GM12878 (cell line): ENCODE measurements around the gene MYRFL. TPM values are rescaled to one million over a fixed set of nuclear protein-coding genes. Genes with fewer than 3 reads are reported as not detected.

Experiments
- ATAC-seq: fragments of 200-7000 bp; cut with Tn5 transposase; 3 replicates; pipeline ENCODE4 v1.9.1; 2020; ENCODE audit warnings: mild to moderate bottlenecking, moderate library complexity
- BruUV-seq: library from RNA; stranded (reverse); fragments of 400-500 nt; replicated peaks from 2 replicates; lab custom pipeline; 2021; lab: Mats Ljungman, UMichigan
- CTCF ChIA-PET: fragments of 300-600 bp; sonication (Branson Sonifier 250); formaldehyde crosslinking; extraction: SDS; loops from one replicate; lab custom pipeline; 2021; ENCODE audit warnings: inconsistent platforms; lab: Yijun Ruan, JAX
- POLR2A ChIA-PET: fragments of 350-600 bp; formaldehyde crosslinking; extraction: SDS; loops from one replicate; lab custom pipeline; 2021; ENCODE audit warnings: inconsistent platforms; lab: Charles Lee
- RAD21 ChIA-PET: fragments of 300-600 bp; sonication (Branson Sonifier 250); formaldehyde crosslinking; loops from one replicate; lab custom pipeline; 2023; ENCODE audit warnings: antibody characterized with exemption; ENCODE audit not compliant: unreplicated experiment; lab: Charles Lee
- SMC1A ChIA-PET: fragments of 300-600 bp; sonication (Branson Sonifier 250); formaldehyde crosslinking; loops from one replicate; lab custom pipeline; 2023; ENCODE audit not compliant: unreplicated experiment, uncharacterized antibody; lab: Charles Lee
- DNase-seq: peaks from one replicate; pipeline ENCODE4 v3.0.0-alpha.2; 2011; ENCODE audit warnings: low read depth, low spot score
- FAIRE-seq: peaks from 3 replicates; lab custom pipeline; 2011; peaks lifted over from hg19 to GRCh38; lab: Jason Lieb, UNC
- H2AFZ ChIP-seq: 2 replicates; pipeline ENCODE4 v1.6.0; 2011; ENCODE audit warnings: low read depth, low read length, control low read depth; ENCODE audit not compliant: control insufficient read depth
- H3K27ac ChIP-seq: 2 replicates; pipeline ENCODE4 v1.5.1; 2011; ENCODE audit warnings: control low read depth; ENCODE audit not compliant: control insufficient read depth, insufficient read depth
- H3K27me3 ChIP-seq, 2 experiments: replicated peaks in 1 of 2; 2 replicates each; pipeline versions ENCODE4 v1.6.0 to v1.6.1; 2011; ENCODE audit warnings: low read length in 1 of 2; ENCODE audit not compliant: control insufficient read depth in 2 of 2, insufficient read depth in 2 of 2
- H3K36me3 ChIP-seq, 2 experiments: 2 replicates each; pipeline ENCODE4 v1.5.1; 2011; ENCODE audit warnings: low read length in 1 of 2; ENCODE audit not compliant: control insufficient read depth in 2 of 2, insufficient read depth in 2 of 2
- H3K4me1 ChIP-seq: 2 replicates; pipeline ENCODE4 v1.6.1; 2011; ENCODE audit warnings: mild to moderate bottlenecking, low read length, moderate library complexity, mixed read lengths; ENCODE audit not compliant: control insufficient read depth, insufficient read depth
- H3K4me2 ChIP-seq: 2 replicates; pipeline ENCODE4 v1.6.0; 2011; ENCODE audit warnings: control low read depth; ENCODE audit not compliant: control insufficient read depth, insufficient read depth
- H3K4me3 ChIP-seq: fragments of 200-600 bp; sonication (generic); 2 replicates; pipeline ENCODE4 v1.5.1; 2016
- H3K79me2 ChIP-seq: 2 replicates; pipeline ENCODE4 v1.6.0; 2011; ENCODE audit warnings: low read length; ENCODE audit not compliant: control insufficient read depth, insufficient read depth
- H3K9ac ChIP-seq: 2 replicates; pipeline ENCODE4 v1.8.0; 2011; ENCODE audit warnings: low read length, control low read depth, mixed read lengths; ENCODE audit not compliant: control insufficient read depth, insufficient read depth
- H3K9me3 ChIP-seq: replicated peaks from 3 replicates; pipeline ENCODE4 v1.5.1; 2011; ENCODE audit warnings: mild to moderate bottlenecking, low read length; ENCODE audit not compliant: control insufficient read depth, insufficient read depth
- H4K20me1 ChIP-seq: 2 replicates; pipeline ENCODE4 v1.6.0; 2011; ENCODE audit not compliant: control insufficient read depth, insufficient read depth
- ATF7 ChIP-seq: fragments of 450-650 bp; IDR thresholded peaks from 2 replicates; pipeline ENCODE4 v1.6.1; 2016; ENCODE audit warnings: low read depth, mild to moderate bottlenecking
- CBFB ChIP-seq: IDR thresholded peaks from 2 replicates; pipeline ENCODE4 v1.6.1; 2016; ENCODE audit warnings: antibody characterized with exemption, low read depth
- CREM ChIP-seq: IDR thresholded peaks from 2 replicates; pipeline ENCODE4 v1.6.1; 2014; ENCODE audit warnings: antibody characterized with exemption, low read depth
- E4F1 ChIP-seq: fragments of 450-650 bp; IDR thresholded peaks from 2 replicates; pipeline ENCODE4 v1.6.1; 2018; ENCODE audit warnings: borderline replicate concordance, mild to moderate bottlenecking; ENCODE audit not compliant: partially characterized antibody
- EP300 ChIP-seq, 2 experiments: fragments of 150-350 bp in 1 of 2; IDR thresholded peaks; 2 replicates each; pipeline ENCODE4 v1.6.1; 2011 to 2012; ENCODE audit warnings: low read depth in 2 of 2, low read length in 2 of 2, borderline replicate concordance in 1 of 2, improper control_type of control experiment in 1 of 2, inconsistent platforms in 1 of 2; ENCODE audit not compliant: control insufficient read depth in 1 of 2
- FOXK2 ChIP-seq: fragments of 450-650 bp; IDR thresholded peaks from 2 replicates; pipeline ENCODE4 v1.6.1; 2017; ENCODE audit warnings: mild to moderate bottlenecking, moderate library complexity
- FOXM1 ChIP-seq: IDR thresholded peaks from 2 replicates; pipeline ENCODE4 v1.6.1; 2012; ENCODE audit warnings: low read depth, mild to moderate bottlenecking, inconsistent platforms, low read length, moderate library complexity
- NR2C1 ChIP-seq: fragments of 450-650 bp; IDR thresholded peaks from 2 replicates; pipeline ENCODE4 v1.6.1; 2017; ENCODE audit warnings: antibody characterized with exemption, mild to moderate bottlenecking, moderate library complexity
- PRDM15 ChIP-seq: fragments of 450-650 bp; formaldehyde crosslinking; IDR thresholded peaks from 2 replicates; pipeline ENCODE4 v1.4.0; 2020; ENCODE audit warnings: mild to moderate bottlenecking, moderate library complexity
- REST ChIP-seq: IDR thresholded peaks from 2 replicates; pipeline ENCODE4 v1.6.1; 2012; ENCODE audit warnings: mild to moderate bottlenecking, low read depth, low read length
- SMARCA5 ChIP-seq: fragments of 450-650 bp; IDR thresholded peaks from 2 replicates; pipeline ENCODE4 v1.6.1; 2017; ENCODE audit warnings: mild to moderate bottlenecking
- WGBS: methylation state at CpG from one replicate; pipeline ENCODE4 v1.1.6; 2016; ENCODE audit warnings: low lambda C conversion rate; ENCODE audit not compliant: insufficient replicate concordance, insufficient coverage; ENCODE audit errors: missing lambda C conversion rate; 5-methylcytosine and 5-hydroxymethylcytosine counted together
- in situ Hi-C: fragments of 300-500 bp; cut with MboI; formaldehyde crosslinking; loops from 9 replicates; pipeline ENCODE4 v1.14.3; 2018; ENCODE audit warnings: mixed read lengths
- intact Hi-C: fragments of 100-400 bp; cut with micrococcal nuclease; formaldehyde crosslinking; loops from one replicate; pipeline ENCODE4 v1.14.2; 2022; ENCODE audit not compliant: unreplicated experiment
- polyA plus RNA-seq, 11 experiments: library from polyadenylated mRNA; depleted of rRNA in 4 of 11; unstranded in 6 of 11; stranded (reverse) in 5 of 11; fragments of >200 nt; fragmentation: Nextera tagmentation in 4 of 11; fragmentation: Illumina TruSeq in 1 of 11; extraction: Ambion mirVana in 4 of 11; extraction: Trizol in 1 of 11; gene quantifications; 1 replicate in 1 of 11; 2 replicates in 10 of 11; pipeline versions ENCODE4 v1.2.1 to v1.2.3, GENCODE V29; 2011 to 2016; ENCODE audit warnings: inconsistent platforms in 2 of 11, missing spikeins in 2 of 11, low read depth in 1 of 11
- total RNA-seq, 4 experiments: library from RNA; depleted of rRNA in 3 of 4; stranded (reverse); fragments of >200 nt in 3 of 4; fragmentation: Illumina TruSeq in 1 of 4; extraction: Trizol in 1 of 4; gene quantifications; 2 replicates each; pipeline versions ENCODE4 v1.2.1 to v1.2.3, GENCODE V29; 2013 to 2021

Gene MYRFL
- total and polyA plus RNA-seq, 10 of the 15 experiments (the other 5 are each of a cell fraction or from before 2014, with no cell fraction given), result 0.24 to 1.8 (median 0.64) TPM

GRCh38 chr12:69894800-69895383 lies 69.9 kb downstream of the MYRFL start (continued):
- TF ChIP-seq CBFB (no peak), SMARCA5 (no peak), NR2C1 (no peak)

GRCh38 chr12:69896653-69897381 lies 71.8 kb downstream of the MYRFL start:
- POLR2A ChIA-PET, result no interaction called here
- Histone ChIP-seq H3K9ac (no peak overlapping the region), H2AFZ (no peak overlapping the region), H3K4me2 (no peak overlapping the region), H3K27me3 (no peaks in the 10 kb centered on the region), H3K79me2 (no peaks in the 10 kb centered on the region), H3K4me1 (no peaks in the 10 kb centered on the region), H4K20me1 (no peaks in the 10 kb centered on the region), H3K4me3 (no peak overlapping the region), H3K9me3 (no peaks in the 10 kb centered on the region), H3K36me3 (no peaks in the 10 kb centered on the region), H3K27ac (no peak overlapping the region)
- WGBS, result 71% methylated on average over 4 of the region's 4 CpGs
- FAIRE-seq (no peak), ATAC-seq (no peak), DNase-seq (no peak)
- in situ Hi-C loops, result loop anchor here (5.0 kb wide), 1 partner anchor 680 kb away; no protein-coding TSS in a partner anchor
- SMC1A ChIA-PET, result interaction anchor here (0.5 to 1.8 kb wide), 3 partner anchors 11 to 18 kb away, joined by 3 to 7 read pairs (median 3); no protein-coding TSS in a partner anchor
- intact Hi-C loops, result no loop called here
- CTCF ChIA-PET, result interaction anchor here (0.9 to 2.3 kb wide), 3 partner anchors 10 to 680 kb away, joined by 3 to 11 read pairs (median 3); no protein-coding TSS in a partner anchor
- RAD21 ChIA-PET, result no interaction called here
- BruUV-seq, result no TSS peak
- no peak for TF ChIP-seq PRDM15
- no peak for TF ChIP-seq FOXK2
- TF ChIP-seq REST, result no peak
- TF ChIP-seq FOXM1, result no peak
- no peak for TF ChIP-seq SMARCA5
- no peak for TF ChIP-seq E4F1
- no peak for TF ChIP-seq EP300 (IDR thresholded peaks at IDR 0.05; ENCODE audit: borderline replicate concordance in 1 of 2, control insufficient read depth in 1 of 2, low read depth in 2 of 2, low read length in 2 of 2)
- TF ChIP-seq CREM, result no peak
- no peak for TF ChIP-seq ATF7
